ENCODE measurements around the gene ZSWIM5.
"Not testable (repeated sequence)": the region's sequence is repeated elsewhere in the genome, so short reads cannot be mapped to it uniquely, and the experiment has no call there.

Gene ZSWIM5

DNA sequence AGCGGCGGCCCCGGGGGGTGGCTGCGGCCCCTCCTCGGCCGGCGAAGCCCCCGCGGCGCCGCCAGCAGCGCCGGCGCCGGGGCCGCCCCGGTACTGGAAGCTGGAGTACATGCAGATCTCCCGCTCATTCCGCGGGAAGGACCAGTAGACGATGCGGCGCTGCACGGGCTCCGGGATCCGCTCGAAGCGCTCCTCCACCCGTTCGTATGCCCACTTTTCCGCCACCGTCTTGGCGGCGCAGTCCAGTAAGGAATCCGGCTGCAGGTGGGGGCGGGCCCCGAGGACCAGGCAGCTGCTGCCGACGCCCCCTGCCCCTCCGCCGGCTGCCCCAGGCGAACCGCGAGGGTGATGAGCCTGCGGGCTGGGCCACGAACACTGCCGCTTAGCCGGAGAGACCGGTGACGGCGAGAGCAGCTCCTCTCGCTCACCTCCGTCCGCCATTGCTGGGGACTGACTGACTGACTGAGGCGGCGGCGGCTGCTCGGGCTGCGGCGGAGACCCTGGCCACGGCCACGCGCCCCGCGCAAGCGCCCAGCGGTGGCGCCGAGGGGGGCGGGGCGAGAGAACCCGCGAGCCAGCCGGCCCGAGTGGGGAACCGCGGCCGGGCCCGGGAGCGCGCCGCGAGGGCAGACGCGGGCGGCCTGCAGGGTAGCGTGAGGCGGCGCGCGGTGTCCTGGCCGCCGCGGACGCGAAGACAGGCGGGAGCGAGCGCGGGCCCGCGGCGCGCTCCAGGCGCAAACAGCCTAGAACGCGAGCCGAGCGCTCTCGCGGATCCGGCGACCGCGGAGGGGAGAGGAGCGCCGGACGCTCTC lies at the start of gene ZSWIM5:
TSS of gene ZSWIM5 (minus strand) at position 696 of the 812 bp plus-strand sequence. CDS start at position 441, 255 bp downstream.
- peak; percentile 38 for DNase-seq (ENCODE audit: low read depth, low spot score)

DNA sequence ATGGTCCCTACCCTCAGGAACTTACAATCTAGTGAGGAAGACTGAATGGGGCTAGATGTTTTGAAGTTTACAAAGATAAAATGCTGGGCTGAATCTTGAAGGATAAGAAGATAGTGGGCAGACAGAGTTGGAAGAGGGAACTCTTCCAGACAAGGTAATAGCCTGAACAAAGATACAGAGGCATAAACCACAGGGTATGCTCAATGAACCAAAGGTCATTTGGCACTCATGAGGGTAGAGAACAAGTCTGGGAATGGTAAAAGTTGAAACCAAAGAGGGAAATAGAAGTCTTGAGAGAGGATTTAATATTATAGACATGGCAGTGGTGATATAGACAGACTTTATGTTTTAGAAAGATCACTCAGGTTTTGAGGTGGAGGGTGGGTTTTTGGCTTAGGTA lies 48.1 kb upstream of the ZSWIM5 start:
- no peak for DNase-seq (ENCODE audit: low read depth, low spot score)

DNA sequence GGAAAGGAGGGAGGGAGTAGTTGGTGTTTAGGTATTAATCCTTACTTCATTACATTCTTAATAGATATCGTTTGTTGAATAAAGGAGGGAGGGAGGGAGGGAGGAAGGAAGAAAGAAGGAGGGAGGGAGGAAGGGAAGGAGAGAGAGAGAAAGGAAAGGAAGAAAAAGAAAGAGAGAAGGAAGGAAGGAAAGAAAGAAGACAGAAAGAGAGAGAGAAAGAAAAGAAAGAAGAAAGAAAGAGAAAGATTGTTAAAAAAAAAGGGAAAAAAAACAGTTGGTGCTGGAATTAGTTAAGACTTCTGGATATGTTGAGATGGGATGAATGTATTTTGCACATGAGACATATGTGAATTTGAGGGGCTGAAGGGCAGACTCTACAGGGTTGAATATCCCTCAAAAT lies 44.1 kb upstream of the ZSWIM5 start:
- no peak for DNase-seq (ENCODE audit: low read depth, low spot score)

DNA sequence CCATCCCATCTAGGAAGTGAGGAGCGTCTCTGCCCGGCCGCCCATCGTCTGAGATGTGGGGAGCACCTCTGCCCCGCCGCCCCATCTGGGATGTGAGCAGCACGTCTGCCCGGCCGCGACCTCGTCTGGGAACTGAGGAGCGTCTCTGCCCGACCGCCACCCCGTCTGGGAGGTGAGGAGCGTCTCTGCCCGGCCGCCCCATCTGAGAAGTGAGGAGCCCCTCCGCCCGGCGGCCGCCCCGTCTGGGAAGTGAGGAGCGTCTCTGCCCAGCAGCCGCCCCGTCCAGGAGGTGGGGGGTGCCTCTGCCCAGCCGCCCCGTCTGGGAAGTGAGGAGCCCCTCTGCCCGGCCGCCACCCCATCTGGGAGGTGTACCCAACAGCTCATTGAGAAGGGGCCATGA lies 41.6 kb upstream of the ZSWIM5 start:
- DNase-seq (ENCODE audit: low read depth, low spot score): not testable (repeated sequence)

DNA sequence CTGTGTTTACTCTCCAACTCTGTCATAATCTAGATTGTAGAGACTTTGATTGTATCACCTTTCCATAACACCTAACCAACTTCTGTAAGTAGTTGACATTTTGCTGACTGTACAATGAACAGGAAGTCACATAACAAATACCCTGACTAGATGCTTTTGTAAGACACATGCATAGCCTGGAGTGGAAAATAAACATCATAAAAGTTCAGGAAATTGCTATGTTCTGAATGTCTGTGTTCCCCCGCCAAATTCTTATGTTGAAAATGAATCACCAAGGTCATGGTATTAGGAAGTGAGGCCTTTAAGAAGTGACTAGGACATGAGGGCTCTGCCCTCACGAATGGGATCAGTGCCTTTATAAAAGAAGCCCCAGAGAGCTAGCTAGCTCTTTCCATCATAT lies 40.4 kb upstream of the ZSWIM5 start:
- no peak for DNase-seq (ENCODE audit: low read depth, low spot score)

DNA sequence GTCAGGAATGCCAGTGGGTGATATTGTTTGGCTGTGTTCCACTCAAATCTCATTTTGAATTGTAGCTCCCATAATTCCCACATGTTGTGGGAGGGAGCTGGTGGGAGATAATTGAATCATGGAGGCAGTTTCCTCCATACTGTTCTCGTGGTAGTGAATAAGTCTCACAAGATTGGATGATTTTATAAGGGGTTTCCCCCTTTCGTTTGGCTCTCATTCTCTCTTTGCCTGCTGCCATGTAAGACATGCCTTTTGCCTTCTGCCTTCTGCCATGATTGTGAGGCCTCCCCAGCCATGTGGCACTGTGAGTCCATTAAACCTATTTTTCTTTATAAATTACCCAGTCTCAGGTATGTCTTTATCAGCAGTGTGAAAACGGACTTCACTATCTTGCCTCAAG lies 40.0 kb upstream of the ZSWIM5 start:
- DNase-seq (ENCODE audit: low read depth, low spot score): not testable (repeated sequence)

DNA sequence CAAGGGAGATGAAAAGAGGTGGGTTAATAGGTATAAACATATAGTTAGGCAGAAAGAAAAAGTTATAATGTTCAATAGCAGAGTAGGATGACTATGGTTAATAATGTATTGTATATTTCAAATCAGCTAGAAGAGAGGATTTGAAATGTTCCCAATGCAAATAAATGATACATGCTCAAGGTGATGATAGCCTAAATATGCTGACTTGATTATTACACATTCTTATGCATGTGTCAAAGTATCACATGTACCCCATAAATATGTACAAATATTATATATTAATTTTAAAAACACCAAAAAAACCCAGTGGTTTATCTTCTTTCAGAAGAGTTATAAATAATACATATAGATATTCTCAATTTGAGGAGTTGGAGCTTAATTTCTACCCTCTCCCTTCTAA lies 38.3 kb upstream of the ZSWIM5 start:
- no peak for DNase-seq (ENCODE audit: low read depth, low spot score)

DNA sequence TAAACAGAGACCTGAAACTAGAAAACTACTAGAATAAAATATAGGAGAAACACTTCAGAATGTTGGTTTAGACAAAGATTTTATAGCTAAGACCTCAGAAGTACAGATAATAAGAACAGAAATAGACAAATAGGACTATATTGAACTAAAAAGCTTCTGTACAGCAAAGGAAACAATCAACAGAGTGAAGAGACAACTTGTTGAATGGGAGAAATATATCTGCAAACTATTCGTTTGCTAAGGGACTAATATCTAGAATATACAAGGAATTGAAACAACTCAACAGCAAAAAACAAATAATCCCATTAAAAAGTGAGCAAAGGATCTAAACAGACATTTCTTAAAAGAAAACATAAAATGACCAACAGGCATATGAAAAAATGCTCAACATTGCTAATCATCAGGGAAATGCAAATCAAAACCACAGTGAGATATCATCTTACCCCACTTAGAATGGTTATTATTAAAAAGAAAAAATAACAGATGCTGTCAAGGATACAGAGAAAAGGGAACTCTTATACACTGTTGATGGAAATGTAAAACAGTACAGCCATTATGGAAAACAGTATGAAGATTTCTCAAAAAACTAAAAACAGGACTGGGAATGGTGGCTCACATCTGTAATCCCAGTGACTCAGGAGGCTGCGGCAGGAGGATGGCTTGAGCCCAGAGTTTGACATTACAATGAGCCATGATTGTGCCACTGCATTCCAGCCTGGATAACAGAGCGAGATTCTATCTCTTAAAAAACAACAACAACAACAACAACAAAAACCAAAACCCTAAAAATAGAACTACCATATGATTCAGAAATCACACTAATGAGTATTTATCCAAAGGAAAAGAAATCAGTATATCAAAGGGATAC lies 37.3 kb upstream of the ZSWIM5 start:
- no peak for DNase-seq (ENCODE audit: low read depth, low spot score)

DNA sequence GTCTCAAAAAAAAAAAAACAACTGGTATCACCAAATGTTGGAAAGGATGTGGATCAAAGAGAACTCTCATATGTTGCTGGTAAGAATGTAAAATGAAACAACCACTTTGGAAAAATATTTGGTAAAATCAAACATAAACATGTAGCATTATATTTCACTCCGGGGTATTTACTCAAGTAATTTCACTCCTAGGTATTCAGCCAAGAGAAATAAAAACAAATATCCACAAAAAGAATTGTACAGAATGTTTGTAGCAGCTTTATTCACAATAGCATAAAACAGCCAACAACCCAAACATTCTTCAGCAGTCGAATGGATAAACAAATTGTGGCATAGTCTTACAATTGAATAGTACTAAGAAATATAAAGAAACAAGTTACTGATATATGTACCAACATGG lies 32.4 kb upstream of the ZSWIM5 start:
- DNase-seq (ENCODE audit: low read depth, low spot score): no peak

DNA sequence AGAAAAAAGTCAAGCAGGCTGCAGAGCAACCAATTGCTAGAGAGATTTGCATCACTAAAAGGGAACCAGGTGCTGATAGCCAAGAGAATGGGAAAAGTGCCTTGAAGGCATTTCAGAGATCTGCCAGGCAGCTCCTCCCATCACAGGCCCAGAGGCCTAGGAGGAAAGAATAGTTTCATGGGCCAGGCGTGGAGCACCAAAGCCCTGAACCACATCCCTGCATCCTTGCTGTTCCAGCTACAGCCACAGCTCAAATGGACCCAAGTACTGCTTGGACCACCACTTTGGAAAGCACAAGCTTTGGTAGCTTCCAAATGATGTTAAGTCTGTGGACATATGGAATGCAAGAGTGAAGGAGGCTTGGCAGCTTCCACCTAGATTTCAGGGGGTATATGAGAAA lies 29.7 kb upstream of the ZSWIM5 start:
- DNase-seq (ENCODE audit: low read depth, low spot score): no peak

DNA sequence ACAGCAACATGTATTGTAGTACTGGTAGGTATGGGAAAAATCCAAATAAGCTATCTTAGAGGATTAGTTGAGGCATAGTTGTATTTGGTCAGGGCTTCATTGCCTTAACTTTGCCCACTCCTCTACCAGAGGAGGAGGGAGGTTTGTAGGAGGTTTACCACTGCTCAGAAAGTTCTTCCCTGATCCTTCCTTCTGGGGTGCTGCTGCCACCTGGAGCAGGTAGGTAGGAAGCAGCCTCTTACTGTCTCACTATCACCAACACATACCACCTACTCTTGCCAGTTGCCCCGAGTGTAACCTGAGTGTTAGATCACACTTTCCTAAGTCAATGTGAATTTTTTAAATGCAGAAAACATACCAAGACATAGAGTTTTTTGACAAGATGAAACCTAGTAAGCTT lies 24.1 kb upstream of the ZSWIM5 start:
- no peak for DNase-seq (ENCODE audit: low read depth, low spot score)

DNA sequence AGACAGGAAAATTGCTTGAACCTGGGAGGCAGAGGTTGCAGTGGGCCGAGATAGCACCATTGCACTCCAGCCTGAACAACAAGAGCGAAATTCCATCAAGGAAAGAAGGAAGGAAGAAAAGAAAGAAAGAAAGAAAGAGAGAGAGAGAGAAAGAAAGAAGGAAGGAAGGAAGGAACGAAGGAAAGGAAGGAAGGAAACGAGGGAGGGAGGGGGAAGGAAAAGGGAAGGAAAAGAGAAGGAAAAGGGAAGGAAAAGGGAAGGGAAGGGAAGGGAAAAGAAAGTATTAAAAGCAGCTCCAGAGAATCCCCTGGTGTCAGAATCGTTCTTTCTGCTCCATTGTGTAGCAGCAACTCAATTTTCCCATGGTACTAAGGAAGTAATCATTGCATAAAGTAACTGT lies 19.2 kb upstream of the ZSWIM5 start:
- DNase-seq (ENCODE audit: low read depth, low spot score): no peak

DNA sequence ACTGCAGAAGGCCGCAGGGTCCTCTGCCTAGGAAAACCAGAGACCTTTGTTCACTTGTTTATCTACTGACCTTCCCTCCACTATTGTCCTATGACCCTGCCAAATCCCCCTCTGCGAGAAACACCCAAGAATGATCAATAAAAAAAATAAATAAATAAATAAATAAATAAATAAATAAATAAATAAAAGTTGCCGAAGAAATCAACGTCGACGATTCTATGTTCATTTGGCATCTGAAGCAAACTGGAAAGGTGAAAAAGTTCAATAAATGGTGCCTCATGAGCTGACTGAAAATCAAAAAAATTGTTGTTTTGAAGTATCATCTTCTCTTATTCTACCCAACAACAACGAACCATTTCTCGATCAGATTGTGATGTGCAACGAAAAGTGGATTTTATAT lies 17.3 kb upstream of the ZSWIM5 start:
- DNase-seq (ENCODE audit: low read depth, low spot score): not testable (repeated sequence)

DNA sequence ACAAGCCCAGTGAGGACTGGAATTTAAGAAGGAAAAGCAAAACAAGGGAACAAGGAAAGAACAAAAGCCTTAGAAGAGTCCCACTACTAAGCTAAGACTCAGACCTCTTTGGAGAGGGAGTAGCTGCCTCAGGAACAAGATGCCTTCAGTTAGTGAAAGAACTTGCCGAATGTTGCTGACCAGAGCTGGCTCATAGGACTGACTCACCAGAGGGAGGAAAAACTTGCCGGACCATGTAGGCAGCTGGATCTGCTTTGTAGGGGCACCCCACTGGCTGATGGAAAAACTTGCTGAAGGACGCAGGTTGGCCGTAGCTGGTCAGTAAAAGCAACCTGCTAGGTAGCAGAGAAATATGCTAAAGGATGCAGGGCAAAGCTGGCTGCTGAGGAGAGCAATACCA lies 15.3 kb upstream of the ZSWIM5 start:
- no peak for DNase-seq (ENCODE audit: low read depth, low spot score)

DNA sequence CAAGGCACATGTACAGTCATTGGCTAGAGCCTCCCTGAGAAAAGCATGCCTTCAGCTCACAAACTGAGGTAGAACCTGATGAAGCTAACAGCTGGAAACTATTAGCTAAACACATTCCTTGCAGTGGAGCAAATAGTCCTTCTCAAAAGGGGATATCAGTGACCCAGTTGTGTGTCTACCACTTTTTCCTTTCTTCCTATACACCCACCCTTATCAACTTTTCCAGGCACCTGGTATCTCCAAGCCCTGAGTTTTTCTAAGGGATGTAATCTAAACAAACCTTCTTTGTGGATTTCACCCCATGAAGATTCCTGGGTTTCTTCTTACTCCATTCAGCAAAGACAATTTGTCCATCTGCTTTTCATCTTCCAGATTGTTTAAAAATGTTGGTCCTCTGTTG lies 10.5 kb upstream of the ZSWIM5 start:
- no peak for DNase-seq (ENCODE audit: low read depth, low spot score)

DNA sequence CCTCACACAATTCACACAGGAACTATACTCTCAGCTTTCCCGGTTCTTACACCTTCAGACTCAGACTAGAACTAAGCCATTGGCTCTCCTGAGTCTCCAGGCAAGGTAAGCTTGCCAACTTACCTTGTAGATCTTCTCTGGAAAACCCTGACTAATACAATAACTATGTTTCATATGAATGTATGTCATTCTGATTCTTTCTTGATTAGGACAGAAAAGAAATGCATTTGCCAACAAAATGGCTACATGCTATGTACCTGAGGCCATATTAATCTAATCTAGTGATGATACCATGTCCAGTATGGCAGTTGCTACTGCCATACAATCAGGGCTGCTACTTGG lies 9.8 kb upstream of the ZSWIM5 start:
- no peak for DNase-seq (ENCODE audit: low read depth, low spot score)

DNA sequence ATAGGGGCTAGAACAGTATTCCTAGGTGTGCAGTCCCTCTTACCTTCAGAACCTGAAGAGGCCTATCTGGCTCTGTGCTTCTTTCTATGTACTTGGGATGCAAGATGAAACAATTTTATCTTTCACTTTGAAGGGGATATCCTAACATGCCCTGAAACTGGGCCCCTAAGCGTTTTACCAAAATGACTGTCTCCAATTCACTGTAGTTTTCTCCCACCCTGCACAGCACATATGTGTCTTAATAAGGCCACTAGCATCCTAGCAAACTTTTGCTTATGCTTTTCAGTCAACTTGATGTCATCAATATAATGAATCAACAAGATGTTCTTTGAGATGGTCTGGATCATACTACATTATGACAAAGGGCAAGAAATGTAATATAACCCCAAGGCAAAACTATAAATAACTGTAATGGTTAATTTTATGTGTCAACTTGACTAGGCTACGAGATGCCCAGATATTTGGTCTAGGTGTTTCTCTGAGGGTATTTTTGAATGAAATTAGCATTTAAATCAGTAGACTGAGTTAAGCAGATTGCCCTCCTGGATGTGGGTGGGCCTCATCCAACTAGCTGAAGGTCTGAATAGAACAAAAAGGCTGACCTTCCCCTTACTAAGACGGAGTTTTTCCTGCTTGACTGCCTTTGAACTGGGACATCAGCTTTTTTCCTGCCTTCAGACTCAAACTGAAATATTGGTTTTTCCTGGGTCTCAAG lies 9.2 kb upstream of the ZSWIM5 start:
- DNase-seq (ENCODE audit: low read depth, low spot score): no peak

DNA sequence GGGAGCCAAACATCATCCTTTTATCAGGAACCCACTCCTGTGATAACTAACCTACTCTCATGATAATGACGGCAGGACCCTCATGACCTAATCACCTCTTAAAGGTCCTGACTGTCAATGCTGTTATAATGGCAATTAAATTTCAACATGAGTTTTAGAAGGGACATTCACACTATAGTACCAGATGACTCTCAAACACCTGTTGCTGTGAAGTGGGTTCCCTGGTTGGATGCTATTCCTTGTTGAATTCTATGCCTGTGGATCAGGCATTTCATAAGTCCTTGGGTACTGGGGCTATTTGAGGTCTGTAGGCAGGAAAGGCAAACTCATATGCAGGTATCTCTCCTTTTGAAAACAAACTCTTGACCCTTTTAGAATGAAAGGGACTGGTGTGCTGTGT lies 7.5 kb upstream of the ZSWIM5 start:
- no peak for DNase-seq (ENCODE audit: low read depth, low spot score)

DNA sequence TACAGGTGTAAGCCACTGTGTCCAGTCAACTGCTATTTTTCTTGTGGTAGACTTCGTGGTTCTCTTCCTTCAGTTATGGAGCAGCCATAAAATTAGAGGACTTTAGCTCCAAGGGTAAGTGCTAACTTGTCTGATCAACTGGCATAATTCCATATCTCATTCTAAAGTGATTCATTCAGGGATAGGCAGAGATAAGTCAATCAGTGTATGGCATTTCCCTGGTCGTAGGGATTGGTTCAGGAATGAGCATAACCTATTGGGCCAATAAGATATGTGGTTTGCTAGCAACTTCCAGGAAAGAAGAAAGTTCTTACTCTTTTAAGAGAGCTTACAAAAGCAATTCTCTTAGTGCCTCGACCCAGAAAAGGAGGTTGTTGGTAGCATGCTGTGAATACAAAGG lies 4.7 kb upstream of the ZSWIM5 start:
- no peak for DNase-seq (ENCODE audit: low read depth, low spot score)

DNA sequence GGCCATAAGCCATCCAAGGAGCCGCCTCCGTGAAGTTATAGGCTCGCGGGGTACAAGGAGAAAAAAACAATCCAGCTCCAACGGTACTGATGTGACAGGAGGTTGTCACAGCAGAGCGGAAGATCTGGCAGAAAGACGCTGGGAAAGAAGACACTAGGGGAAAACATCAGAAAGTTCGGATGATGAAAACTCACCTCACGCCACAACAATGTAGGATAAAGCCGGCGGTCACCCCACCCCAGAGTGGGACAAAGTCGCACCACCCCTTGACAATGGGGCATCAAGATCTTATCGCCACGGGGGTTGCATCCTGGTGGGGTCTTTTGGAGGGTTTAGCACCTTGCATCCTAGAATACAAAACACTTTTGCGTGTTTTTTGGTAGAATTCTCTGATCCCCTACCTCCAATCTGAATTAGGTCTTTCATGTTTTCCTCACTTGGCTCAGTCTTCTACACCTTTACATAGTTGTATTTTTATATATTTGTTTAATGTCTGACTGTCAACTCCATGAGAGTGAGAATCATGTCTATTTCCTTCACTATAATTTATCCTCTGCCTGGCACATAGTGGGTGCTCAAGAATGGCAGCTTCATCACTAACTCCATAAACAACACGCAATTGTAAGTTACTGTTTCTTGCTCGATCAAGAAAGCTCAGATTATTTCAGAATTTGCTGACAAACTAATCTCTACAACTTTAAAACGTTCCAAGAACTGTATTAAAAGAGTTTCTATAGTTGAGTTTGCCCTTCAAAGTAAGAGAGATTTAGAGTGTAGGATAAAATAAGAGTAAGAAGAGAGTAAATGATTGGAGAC lies 611 bp upstream of the ZSWIM5 start:
- no peak for DNase-seq (ENCODE audit: low read depth, low spot score)

Measured in iPS DF 19.7 (cell line).